GM18951 (cell line): ENCODE measurements around the gene POLN.
"Not testable (repeated sequence)": the region's sequence is repeated elsewhere in the genome, so short reads cannot be mapped to it uniquely, and the experiment has no call there.

ENCODE experiments used
- POLR2A ChIP-seq: IDR thresholded peaks from 4 replicates; pipeline ENCODE4 v1.6.1; 2011; ENCODE audit warnings: mild to moderate bottlenecking; ENCODE audit not compliant: insufficient read length, insufficient read depth; ENCODE audit errors: extremely low read depth
- in situ Hi-C: fragments of 300-500 bp; cut with MboI; formaldehyde crosslinking; loops from one replicate; pipeline ENCODE4 v1.12.0; 2022; ENCODE audit warnings: low sequenced_read_pairs, mixed read lengths, inconsistent platforms; ENCODE audit not compliant: unreplicated experiment

Gene POLN

DNA sequence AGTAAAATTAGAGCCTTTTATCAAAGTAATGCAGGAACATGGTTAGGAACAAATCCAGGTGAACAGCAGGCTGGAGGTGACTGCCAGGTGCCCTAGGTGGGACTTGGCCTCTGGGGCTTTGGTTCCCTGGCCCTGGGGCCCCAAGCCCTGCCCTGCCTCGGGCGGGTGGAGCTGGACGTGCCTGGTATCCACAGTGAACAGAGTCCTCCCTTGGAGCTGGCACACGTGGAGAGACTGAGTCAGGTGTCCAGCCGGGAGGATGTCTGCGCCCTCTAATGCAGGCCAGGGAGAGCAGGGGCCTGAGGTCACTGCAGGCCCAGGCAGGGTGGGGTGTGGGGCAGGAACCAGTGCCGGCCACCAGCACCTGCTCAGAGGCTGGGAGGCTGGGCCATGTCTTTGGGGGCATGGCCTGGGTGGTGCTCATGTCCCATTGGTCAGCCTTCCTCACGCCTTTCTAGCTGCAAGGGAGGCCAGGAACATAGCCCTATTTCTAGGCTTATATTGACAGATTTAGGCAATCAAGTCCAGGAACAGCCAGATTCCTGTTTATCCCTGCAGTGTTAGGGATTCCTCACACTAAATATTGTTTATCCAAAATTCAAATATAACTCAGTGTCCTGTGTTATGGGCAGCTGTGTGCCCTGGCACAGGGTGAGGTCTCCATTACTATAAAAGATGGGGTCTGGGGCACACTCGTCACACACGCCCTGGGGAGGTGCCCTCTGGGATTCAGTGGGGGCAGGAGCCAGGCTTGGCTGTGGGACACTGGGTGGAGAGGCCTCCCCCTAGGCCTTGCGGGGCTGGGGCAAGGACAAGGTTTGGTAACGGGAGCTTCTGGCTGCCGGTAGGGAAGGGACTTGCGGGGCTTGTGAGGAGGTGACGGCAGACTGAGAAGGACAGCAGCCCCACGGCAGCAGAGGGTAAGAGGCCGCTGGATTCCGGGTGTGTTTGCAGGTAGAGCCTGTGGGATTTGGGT lies 197.1 kb downstream of the POLN start:
- in situ Hi-C loops: no loop called here
- TF ChIP-seq POLR2A: no peak

DNA sequence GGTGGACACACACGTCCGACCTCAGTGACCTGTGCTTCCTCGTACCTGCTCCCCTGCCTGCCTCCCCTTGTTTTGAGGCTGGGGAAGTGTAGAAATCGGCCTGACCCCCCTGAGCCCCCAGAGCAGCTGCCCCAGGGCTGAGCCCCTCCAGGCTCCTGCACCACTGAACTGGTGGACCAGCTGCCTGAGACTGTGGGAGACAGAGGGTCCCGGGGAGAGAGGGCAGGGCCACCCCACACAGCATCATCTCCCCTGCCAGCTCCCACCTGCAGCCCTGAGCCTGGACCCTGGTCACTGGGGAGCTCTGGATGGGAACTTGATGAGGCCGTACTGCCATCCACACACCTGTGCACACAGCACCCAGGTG lies 197.8 kb downstream of the POLN start:
- in situ Hi-C loops: no loop called here
- TF ChIP-seq POLR2A: no peak

DNA sequence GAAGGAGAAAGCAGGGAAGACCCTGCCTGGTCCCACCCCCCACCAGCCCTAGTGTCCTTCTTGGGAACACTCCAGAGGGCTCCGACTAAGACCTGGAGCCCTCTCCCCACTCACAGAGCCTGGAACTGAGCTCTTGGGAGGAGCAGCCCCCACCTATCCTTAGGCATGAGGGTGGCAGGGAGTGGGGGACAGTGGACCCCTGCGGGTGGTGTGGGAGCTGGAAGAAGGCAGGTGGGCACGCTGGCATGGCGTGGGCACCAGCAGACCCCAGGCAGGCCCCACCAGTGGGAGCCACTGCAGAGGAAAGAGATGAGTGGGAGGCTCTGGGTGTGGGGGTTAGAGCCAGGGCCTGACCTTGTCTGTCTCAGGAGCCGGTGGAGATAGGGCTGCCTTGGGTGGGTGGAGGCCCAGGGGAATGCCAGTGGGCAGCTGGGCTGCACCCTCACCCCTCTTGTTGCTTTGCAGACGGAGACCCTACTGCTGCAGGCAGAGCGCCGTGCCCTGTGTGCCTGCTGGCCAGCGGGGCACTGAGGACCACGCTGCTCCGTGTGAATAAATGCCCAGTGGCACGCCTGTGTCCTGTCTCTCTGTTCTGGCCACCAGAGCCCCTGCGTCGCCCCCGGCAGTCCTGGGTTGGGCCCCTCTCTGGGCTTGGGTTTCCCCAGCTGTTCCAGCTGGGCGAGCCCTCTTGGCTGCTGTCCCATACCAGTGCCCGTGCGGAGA lies 198.4 kb downstream of the POLN start:
- no peak for TF ChIP-seq POLR2A
- in situ Hi-C loops: no loop called here

DNA sequence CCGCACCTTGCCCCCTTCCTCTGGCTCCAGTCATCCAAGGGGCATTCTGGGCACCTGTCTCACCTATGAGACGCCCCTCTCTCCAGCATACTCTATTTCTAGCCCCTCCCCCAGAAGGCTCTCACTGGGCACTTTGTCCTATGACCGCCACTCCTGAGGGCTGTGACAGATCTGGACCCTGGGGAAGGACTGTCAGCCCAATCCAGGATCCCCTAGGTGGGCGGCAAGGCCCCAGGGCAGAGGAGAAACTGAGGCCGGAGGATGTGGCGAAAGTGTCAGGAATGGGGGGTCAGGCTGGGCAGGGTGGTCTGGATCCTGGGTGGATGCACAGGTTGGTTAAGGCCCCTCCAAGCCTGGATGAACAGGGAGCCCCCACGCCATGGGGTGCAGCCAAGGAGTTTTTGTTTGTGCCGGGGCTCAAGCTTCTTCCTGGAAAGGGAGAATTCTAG lies 198.9 kb downstream of the POLN start:
- TF ChIP-seq POLR2A: no peak
- in situ Hi-C loops: no loop called here

DNA sequence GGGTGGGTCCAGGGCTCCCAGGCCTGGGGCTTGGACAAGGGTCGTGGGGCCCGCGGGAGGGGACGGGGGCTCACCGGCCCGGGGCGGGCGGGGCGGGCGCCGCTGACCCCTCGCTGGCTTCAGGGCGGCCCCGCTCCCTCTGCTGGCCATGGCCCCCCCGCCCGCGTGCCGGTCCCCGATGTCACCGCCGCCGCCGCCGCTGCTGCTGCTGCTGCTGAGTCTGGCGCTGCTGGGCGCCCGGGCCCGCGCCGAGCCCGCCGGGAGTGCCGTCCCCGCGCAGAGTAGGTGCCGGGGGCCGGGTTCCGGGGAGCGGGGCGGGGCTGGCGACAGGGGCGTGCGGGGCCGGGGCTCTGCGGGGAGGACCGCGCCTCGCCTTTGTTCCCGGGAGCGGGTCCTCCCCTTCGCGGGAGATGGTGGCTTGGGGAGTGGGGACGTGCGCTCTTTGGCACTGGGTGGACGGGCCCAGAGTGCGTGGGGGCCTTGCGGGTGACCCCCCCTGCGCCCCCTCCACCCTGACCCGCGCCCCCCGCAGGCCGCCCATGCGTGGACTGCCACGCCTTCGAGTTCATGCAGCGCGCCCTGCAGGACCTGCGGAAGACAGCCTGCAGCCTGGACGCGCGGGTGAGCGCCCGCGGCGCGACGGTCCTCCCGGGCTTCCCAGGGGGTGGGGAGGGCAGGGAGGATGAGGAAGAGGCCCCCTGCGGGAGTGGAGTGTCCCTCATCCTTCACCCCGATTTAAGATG lies 199.5 kb downstream of the POLN start:
- TF ChIP-seq POLR2A: no peak
- in situ Hi-C loops: no loop called here

DNA sequence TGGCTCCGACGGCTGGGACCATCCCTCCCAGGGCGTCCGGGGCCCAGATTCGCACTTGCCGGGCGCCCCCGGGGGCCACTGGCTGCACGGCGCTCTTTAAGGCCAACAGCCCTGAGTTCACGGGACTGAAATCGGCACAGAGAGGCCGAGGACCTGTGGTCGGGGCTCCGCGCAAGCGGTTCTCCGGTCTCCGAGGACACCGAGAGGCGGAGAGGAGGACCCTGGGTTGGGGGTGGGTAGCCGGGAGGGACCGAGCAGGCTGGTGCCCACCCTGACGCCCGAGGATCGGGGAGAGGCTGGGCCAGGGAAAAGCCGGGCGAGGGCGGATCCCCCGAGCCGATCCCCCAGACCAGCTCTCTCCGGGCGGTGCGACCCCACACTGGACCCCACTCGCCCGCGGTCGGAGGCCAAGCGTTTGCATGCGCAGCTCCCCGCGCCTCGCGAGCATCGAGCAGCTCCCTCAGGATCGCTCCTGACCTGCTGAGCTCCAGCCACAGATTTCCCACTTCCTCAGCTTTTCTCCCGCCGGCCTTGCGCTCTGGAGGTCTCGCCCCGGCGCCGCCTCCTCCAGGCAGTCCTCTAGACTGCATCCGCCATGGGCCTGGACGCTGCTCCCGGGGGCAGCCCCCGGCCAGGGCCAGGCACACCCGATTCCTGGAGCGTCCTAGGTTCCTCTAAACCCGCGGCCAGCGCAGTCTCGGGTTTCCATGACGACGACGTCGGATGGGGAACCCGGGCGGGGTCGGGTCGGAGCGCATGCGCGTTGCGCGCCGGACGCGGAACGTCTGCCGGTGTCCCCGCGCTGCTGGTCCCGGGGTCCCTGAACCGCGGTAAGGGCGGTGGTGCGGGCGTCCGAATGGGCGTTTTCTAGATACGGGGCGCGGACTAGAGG lies 200.4 kb downstream of the POLN start:
- in situ Hi-C loops: no loop called here
- TF ChIP-seq POLR2A: peak; percentile 69

DNA sequence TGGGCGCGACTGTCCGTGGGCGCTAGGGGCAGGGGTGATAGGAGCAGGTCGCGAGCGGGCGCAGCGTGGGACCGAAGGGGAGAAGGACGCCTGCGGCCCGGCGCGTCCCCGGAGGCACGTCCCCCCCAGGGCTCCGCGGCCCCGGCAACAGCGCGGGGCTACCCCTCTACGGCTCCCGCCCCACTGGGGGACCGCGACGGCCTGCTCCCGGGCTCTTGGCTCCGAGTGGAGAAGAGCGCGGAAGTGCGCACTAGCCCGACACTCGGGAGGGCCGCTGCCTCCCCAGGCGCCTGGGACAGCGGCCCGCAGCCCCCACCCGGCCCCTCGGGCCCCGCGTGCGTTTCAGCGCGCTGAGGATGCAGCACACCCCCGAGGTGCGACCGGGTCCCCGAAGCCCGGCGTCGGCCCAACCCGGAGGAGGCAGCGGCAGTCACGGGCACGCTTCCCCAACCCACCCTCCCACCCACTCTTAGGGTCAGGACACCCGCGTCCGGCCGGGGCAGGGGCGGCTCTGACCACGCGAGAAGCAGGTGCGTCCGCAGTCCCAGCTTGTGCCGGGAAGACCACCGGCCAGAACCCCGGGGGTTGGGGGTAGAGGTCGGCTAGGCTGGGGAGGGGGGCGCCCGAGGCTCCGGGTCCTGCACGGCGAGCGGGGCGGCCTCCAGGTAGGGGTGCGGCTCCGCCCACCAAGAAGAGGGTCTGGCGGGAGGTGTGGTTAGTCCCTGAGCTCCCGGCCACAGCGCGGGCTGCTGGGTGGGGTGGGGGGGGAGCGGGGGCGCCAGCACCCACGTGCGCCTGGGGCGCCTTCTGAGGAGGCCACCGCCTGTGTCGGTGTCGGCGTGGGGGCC lies 201.3 kb downstream of the POLN start:
- TF ChIP-seq POLR2A: no peak
- in situ Hi-C loops: no loop called here

DNA sequence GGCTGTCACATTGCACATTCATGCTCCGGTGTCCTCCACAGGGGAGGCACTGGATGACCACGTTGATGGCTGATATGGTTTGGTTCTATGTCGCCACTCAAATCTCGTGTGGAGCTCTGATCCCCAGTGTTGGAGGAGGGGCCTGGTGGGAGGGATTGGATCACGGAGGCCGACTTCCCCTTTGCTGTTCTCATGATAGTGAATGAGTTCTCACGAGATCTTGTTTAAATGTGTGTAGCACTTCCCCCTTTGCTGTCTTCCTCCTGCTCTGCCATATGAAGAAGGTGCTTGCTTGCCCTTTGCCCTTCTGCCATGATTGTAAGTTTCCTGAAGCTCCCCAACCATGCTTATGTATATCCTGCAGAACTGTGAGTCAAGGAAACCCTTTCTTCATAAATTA lies 205.1 kb downstream of the POLN start:
- in situ Hi-C loops: no loop called here
- no peak for TF ChIP-seq POLR2A

DNA sequence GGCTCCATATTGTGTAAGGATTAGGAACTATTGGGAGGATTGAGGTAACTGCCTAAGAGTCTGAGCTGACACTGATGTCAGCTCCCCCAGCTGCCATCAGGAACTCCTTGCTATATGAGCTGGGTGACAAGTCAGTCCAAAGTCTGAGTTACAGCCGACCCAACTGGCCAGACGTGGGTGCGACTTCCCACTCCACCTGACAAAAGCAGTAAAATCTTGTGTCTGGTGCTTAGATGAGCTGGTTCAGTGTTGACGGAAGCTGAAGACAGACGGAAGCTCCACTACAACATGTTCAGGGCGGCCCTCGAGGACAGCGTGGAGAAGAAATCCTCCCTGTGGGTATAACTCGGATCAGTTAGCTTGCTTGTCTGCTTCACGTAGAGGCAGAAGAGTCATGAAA lies 205.6 kb downstream of the POLN start:
- TF ChIP-seq POLR2A: no peak
- in situ Hi-C loops: no loop called here

DNA sequence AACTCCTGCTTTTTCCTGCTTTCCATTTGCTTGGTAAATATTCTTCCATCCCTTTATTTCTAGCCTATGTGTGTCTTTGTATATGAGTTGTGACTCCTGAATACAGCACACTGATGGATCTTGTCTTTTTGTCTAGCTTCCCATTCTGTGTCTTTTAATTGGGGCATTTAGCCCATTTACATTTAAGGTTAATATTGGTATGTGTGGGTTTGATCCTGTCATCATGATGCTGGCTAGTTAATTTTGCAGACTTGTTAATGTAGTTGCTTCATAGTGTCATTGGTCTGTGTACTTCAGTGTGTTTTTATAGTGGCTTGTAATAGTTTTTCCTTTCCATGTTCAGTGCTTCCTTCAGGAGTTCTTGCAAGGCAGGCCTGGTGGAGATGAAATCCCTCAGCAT lies 210.8 kb downstream of the POLN start:
- in situ Hi-C loops: not testable (repeated sequence)

DNA sequence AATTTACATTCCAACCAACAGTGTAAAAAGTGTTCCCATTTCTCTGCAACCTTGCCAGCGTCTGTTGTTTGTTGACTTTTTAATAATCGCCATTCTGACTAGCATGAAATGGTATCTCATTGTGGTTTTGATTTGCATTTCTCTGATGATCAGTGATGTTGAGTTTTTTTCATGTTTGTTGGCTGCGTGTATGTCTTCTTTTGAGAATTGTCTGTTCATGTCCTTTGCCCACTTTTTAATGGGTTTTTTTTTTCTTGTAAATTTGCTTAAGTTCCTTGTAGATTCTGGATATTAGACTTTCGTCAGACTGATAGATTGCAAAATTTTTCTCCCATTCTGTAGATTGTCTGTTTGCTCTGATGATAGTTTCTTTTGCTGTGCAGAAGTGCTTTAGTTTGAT lies 214.8 kb downstream of the POLN start:
- in situ Hi-C loops: not testable (repeated sequence)

DNA sequence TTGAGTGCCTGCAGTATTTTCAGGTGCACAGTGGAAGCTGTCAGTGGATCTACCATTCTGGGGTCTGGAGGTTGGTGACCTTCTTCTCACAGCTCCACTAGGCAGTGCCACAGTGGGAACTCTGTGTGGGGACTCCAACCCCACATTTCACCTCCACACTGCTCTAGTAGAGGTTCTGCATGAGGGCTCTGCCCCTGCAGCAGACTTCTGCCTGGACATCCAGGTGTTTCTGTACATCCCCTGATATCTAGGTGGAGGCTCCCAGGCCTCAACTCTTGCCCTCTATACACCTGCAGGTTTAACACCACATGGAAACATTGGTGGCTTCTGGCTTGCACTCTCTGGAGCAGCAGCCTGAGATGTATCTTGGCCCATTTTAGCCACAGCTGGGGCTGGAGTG lies 216.1 kb downstream of the POLN start:
- TF ChIP-seq POLR2A: no peak
- in situ Hi-C loops: no loop called here
